NCI-H1417 (cell line): ENCODE data around the gene CRTAC1.
A peak's percentile ranks its signal among the peaks of the same experiment; 100 is the strongest.

ENCODE experiments used
- DNase-seq, 3 experiments: peaks; one replicate each; lab custom pipeline; 2025; lab: John Stamatoyannopoulos, UW

The CRTAC1 gene

DNA sequence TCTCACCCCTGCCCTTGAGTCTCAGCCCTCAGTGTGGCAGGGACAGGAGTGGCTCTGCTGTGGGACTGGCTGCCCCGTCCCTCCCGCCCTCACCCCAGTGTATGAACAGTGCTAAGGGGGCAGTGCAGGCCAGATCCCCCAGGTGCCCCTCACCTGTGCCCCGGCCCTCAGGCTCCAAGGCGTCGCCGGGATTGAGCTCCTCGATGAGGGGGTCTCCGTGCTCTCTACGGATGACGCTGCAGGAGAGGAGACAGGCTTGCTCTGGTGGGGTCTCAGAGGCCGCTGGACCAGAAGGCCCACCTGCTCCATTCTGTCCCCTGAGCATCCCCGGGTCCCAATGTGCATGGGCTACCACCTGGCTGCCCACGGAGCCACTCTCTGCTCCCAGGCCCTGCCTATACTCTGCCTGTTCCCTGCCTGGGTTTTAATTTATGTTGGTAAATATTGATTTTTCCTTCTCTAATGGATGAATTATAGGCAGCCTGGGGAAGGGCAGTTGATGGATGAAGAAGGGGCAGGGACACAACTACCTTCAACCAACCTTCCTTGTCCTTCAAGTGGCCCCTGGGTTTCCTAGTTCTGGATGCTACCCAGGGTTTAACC lies 133.6 kb downstream of the CRTAC1 start:
- peak in 2 of 3 experiments; percentile 15 to 44 for DNase-seq

DNA sequence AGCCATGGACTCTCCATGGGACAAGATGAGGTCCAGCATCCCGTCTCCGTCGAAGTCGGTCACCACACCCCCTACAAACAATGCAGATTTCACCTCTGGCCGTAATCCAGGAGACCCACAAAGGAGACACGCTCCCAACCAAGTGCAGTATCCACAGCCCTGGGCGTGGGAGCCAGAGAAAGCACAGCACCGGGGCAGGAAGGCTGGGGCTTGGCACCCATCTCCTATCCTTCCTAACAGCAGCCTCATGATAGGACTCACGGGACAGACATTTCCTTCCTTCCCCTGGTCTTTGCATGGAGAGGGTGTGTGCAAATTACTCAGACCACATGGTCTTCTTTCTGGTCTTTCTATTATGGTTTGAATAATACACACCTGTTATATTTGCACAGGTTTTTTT lies 134.5 kb downstream of the CRTAC1 start:
- peak in 1 of 3 experiments; percentile 6 for DNase-seq

DNA sequence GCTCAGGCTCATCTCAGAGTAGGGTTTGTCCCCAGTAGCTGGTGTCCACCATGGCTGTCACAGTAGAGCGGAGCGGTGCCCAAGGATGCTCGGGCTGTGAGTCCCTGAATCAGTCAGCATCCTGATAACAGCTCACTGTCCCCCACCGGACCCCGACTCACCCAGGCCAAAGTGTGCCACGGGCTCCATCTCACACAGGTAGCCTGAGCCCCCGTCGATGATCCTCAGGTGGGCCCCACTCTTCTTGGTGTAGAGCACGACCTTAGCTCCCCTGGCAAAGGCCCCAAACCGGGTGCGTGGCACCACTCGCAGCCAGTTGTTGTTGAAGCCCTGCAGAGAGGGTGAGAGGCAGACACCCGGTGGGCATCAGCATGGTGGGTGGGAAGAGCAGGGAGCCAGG lies 135.3 kb downstream of the CRTAC1 start:
- no peak for DNase-seq

DNA sequence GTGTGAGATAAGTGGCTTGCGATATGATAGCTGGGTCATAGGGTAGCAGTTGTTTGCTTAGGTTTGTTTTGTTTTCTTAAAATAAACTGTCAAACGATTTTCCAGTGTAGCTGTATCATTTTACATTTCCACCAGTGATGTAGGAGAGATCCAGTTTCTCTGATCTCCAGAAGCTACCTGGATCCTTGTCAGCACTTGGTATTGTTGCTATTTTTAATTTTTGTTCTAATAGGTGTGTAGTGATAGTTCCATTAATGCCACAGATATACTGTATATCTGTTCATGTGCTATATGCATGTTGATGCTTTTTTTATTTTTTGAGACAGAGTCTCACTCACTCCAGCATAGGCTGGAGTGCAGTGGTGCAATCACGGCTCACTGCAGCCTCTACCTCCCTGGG lies 136.3 kb downstream of the CRTAC1 start:
- no peak for DNase-seq

DNA sequence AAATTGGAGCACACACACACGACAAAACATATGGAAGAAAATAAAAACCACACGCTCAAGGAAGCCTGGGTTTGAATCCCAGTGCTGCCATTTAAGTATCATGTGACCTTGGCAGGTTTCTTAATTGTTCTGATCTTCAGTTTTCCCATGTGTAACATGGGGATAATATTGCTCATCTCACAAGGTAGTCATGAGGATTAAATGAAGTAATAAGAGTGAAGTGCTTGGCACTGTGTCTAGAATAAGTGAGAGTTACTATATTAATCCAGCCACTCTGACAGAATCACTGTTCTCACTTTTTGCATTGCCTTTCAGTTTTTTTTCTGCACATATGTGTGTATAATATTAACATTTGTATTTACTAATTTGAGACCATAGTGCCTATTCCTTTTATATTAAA lies 137.5 kb downstream of the CRTAC1 start:
- no peak for DNase-seq

DNA sequence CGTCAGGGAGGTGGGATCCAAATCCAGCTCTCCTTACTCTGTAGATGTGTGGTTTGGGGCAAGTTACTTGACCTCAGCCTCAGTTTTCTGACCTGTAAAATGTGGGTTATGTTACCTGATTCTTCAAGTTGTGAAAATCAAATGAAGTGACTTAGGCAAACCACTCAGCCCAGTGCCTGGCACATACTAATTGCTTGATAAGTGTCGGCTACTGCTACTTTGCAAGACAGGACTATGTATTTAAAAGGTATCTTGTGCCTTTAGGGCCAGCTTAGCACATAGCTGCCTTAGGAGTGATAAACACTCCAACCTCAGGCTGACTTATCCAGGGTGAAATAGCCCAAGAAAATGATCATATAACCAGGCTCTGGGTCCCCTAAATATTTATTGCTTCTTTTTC lies 137.9 kb downstream of the CRTAC1 start:
- DNase-seq = no peak

DNA sequence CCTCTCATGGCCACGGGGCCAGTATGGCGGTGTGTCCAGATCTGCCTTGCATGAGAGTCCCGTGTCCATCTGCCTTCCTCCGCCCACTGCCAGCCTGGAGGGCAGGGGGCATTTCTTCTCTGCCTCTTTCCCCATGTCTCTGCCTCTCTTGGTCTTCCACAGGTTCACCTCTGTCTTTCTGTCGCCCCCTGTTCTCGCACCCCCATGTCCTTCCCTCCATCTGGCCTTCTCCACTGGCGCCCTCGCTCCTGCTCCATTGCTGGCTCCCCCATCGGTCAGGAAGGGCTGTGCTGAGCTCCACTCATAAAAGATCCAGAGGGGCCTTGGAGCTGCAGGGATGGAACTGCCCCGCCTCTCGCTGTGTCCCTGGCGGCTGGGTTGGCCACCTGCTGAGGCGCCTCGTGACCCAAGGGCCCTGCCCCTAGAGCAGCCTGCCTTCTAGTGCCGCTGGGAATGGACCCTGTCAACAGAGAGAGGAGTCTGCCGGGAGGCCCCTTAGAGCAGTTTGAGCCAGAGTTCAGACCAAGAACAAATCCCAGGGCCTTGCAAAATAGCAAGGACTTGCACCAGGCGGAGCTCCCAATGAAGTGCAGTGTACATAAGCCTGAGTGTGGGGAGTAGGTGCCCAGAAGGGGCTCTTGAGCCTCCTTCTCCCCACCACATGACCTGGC lies 138.8 kb downstream of the CRTAC1 start:
- peak in 2 of 3 experiments; percentile 3 to 55 for DNase-seq

DNA sequence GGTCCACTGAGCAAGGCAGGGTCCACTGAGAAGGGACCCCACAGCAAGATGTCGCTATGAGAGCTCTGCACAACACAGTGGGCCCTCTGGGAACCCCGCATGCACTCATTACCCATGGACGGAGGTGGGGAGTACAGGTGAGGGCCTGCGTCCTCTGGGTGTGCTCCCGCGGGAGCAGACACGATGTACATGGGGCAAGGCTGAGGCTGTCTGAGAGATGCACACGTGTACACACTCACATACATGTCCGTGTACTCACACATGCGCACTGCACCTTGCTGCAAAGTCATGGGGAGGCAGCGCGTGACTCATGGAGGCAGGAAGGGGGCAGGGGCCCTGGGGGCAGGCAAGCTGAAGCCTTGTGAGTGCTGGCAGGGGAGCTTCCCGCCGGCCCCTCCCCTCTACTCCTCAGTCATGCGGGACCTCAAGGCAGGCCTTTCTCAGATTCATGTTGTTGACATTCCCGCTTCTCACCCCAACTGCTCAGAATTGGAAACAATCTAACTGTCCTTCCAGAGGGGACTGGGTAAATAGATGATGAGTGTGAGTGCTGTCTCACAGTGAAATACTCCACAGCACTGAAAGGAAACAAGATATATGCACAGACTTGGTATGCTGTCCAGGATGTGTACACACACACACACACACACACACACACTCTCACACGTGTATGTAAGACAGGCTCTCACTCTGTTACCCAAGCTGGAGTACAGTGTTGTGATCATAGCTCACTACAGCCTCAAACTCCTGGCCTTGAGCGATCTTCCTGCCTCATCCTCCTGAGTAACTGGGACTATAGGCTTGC lies 140.8 kb downstream of the CRTAC1 start:
- DNase-seq = peak; percentile 71 to 86 (median 85)

DNA sequence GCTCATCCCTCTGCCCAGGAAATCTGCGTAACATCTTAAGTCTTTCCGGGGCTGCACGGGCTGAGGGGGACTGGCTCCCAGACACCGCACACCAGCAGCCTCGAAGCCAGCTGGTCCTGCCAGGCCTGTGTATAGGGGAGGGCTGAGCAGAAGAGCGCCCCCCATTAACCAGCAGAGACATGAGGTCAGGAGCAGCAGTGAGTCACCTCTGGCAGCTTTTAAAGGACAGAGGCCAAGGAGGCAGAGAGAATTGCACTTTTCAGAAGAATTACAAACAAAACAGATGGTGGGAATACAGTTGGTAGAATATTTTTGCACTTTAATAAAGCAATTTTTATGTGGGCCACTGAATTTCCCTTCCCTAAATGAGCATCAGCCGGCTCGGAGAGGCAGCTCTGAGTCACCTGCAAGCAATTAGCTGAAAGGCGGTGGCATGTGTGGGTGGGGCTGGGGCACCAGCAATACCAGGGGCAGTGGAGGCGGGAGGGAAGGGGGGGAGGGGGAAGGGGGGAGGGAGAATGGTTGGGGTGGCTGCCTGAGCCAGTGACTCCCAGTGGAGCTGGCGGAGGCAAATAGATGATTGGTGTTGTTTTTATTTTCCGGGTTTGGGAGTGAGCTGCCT lies 141.7 kb downstream of the CRTAC1 start:
- DNase-seq = peak; percentile 55 to 79 (median 67)

DNA sequence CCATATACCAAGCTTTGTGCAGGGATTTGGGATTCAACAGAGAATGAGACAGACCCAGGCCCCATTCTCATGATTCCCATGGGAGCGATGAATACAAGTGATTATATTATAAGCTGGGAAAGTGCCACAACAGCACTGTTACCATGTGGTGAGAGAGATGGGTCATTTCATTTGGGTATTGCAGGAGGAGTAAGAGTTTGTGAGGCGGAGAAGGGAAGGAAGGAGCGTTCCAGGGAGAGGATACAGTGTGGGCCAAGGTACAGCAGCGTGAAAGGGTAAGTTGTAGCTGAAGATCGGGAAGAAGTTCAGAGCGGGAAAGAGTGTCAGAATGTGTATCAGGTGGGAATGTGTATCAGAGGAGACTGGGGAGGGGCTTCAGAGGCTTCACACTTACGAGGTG lies 142.3 kb downstream of the CRTAC1 start:
- DNase-seq = no peak

DNA sequence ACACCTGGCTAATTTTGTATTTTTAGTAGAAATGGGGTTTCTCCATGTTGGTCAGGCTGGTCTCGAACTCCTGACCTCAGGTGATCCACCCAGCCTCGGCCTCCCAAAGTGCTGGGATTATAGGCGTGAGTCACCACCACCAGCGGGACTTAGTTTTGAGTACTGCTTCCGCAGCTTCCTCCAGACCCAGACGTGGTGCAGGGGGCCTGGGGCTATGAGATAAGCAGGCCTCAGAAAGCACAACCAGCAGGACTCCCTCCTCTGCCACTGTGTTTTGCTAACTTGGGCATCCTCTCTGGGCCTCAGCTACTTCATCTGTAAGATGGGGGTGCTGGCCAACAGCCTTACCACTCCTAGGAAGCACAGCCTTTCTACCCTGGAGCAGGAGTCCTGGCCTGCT lies 143.0 kb downstream of the CRTAC1 start:
- no peak for DNase-seq

DNA sequence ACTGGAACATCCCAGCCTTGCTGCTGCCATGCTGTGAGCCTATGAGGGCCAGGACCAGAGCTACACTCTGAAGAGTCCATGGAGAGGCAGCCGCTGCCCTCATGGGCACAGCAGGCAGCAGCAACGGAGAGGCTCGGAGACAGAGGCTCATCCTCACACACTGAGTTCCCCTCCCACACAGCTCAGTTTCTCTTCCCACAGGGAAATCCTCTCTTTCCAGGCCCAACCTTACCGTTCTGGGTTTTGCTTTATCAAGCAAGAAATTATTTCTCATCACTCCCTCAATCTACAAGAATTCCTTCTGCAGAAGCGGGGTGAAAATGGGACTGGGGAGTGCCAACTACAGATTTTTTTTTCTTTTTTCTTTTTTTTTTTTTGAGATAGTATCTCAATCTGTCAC lies 144.1 kb downstream of the CRTAC1 start:
- peak in 1 of 3 experiments; percentile 31 for DNase-seq

DNA sequence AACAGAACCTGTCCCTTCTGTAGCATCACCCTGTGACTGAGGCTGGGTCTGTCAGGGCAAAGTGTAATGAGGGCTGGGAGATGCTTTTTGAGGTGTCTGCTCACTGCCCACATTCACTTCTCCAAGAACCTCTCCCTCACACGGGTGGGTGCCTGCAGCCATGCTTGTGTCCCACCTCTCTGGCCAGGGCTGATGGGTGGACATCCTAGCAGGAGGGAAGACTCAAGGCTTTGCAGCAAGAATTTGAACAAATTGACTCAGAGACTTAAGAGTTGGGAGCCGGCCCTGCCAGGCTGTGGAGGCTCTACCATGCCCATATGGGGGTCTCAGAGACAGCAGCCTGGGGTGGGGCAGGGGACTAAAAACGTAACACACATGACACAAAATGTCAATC lies 147.3 kb downstream of the CRTAC1 start:
- DNase-seq = no peak

DNA sequence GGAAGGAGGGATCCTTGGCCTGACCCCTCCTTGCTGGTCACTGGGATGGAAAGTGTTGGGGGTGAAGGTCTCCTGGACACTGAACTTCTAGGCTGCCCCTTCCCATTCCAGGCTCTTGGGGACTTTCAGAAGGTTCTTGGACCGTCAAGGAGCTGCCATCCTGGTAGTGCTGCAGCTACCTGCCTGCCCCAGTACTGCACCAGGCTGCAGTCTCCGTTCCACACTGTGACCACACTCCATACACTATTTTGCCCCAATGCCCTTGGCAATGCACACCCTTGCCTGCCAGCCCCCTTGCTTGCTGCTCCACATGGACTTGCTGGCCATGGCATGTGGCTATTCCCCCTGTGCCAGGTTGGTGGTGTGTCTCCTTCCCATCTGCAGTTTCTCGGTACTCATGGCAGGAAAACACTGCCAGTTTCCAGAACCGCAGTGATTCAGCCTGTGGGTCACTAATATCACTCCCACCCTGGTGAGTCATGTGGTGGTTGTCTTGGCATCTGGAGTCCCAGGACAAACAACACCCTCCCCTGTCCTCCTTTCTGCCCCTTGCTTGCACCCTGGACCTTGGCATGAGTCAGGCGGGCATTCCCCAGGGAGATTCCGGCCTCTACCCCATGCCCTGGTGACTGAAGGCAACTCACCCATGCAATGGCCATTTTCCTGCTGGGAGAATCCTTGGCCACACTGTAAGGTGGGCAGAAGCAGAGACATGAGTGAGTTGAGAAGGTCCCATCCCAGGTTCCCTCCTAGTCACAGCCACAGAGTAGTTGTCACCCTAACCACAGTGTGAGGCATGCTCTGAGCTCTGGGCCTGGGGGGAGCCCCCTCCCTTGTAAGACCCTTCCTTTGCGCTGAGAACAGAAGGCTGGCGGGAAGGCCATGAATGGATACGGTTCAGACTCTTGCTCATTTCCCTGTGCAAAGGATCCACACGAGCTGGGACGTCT lies 148.0 kb downstream of the CRTAC1 start:
- DNase-seq = no peak

DNA sequence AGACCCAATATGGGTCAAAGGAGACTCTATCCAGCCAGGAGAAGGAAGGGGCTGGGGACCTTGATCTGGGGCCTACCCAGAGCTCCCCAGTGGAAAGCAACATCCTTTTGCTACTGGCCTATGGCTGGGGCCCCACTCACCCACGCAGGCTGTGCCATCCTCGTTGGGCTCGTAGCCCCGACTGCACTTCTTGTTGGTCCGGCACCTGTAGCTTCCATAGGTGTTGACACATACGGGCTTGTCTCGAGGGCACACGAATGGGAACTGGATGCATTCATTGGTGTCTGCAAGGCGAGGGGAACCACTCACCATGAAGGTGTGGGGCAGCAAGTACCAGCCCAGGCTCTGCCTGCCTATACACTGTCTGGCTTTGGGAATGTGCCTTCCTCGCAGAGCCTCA lies 150.3 kb downstream of the CRTAC1 start:
- DNase-seq = no peak

DNA sequence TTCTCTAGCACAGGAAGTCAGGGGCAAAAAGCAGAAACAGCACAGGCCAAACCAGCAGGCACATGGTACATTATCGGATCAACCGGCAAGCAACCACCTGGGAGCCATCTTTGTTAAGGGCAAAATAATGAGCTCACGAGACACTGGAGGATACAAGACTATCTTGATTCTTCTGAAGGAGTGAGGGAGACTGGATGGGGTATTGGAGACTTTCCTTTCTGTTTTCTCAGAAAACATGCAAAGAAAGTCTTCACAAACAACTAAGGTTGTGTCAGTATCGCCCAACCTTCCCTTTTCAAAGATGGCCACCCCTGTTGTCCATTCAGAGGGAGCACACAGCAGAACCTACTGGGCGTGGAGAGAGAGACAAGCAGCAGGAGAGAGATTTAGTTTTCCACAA lies 151.2 kb downstream of the CRTAC1 start:
- DNase-seq = no peak

DNA sequence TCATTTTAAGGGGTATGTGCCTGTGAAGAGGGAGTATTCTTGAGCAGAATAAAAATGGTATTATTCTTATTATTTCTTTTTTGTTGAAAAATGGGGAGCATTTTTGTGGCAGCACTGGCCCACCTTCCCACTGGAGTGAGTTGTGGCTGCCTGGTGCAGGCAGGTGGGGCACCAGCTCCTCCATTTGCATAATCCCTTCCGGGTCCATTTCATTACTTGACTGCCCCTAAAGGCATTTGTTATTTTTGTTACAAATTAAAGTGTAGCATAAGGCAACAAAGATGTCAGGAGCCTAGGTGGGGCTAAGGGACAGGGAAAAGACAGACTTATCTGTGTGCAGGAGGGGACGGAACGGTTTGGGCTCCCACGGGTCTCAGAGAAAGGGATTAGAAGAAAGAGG lies 154.0 kb downstream of the CRTAC1 start:
- no peak for DNase-seq

DNA sequence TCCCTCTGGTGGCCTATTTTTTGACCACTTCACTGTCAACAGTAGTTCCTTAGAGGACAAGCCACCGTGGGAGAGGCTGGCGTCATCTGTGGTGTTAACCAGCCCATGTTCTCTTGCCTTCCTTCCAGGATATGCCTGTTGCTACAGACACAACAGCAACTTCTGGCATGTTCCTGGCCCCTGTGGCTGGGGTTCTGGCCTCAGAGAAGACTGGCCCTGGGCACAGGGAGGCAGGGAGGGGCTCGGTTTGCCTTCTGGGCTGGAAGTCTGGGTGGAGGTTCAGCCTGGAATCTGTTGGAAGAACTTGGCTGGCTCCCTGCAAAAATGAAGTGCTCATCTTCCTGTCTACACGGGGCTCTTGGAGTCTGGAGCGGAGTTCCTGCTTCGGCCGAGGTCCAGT lies 155.0 kb downstream of the CRTAC1 start:
- DNase-seq = no peak

DNA sequence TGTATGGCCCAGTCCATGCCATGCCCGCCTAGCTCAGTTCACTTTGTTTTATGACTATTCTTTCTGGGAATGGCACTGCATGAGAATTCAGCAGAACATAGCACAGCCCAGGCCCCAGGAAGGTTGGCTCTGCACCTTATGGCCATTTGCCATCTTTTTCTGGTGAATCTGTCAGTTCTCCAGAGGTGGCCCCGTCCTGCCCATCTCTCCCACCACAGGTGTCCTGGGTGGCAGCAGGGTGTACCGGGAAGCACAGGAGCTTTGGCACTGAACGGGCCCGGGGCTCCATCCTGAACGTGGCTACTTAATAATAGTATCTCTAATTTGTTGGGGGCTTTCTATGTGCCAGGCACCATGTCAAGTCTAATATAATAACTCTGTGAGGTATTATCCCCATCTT lies 156.1 kb downstream of the CRTAC1 start:
- DNase-seq = no peak

DNA sequence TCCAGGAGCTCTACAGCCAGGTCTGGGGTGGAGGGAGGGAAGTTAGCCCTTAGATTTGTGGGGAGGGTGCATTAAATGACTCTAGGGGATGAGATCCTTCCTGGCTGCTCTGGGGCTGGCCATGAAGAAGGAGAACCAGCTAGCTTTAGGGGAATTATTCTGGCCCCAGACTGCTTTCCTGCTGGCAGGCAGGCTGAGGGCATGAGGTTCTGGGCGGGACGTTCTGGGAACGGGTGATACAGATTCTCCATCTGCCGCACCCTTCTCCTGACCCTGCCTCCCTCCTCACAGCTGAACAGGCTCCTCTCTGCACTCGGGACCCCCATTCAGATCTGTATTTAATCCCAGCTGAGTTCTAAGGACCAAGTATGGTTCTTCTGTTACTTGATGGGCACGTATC lies 156.9 kb downstream of the CRTAC1 start:
- no peak for DNase-seq

DNA sequence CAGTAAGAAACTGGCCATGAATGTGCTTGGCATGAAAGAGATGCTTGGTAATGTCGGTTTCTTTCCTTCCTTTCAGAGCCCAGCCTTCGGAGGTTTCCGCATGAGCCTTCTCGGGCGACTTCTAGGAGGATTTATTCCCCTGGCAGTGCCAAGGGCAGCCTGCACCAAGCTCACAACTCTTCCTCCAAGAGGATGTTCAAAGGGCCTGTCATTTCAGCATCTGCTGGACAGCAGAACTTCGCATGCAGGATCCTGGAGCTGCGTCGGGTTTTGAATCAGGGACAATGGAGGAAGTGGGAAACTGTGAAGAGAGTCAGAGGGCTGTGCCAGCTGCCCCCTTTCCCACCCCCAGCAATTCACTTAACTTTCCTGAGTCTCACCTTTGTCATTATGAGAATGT lies 159.4 kb downstream of the CRTAC1 start:
- DNase-seq = no peak
